H1 (cell line): ENCODE measurements around the gene FADS3. TPM values are rescaled to one million over a fixed set of nuclear protein-coding genes. Genes with fewer than 3 reads are reported as not detected.
A peak's percentile ranks its signal among the peaks of the same experiment; 100 is the strongest.

Experiments
- CTCF ChIA-PET: fragments of 300-600 bp; sonication (Branson Sonifier 250); formaldehyde crosslinking; loops from one replicate; lab custom pipeline; 2021; ENCODE audit not compliant: partially characterized antibody; lab: Charles Lee
- POLR2A ChIA-PET: fragments of 300-600 bp; sonication (Branson Sonifier 250); formaldehyde crosslinking; loops from one replicate; lab custom pipeline; 2021; ENCODE audit warnings: inconsistent platforms; ENCODE audit not compliant: partially characterized antibody; lab: Charles Lee
- DNase-seq, 2 experiments: peaks; one replicate each; pipeline versions ENCODE4 v3.0.0 to v3.0.0-alpha.2; 2010 to 2022; ENCODE audit warnings: low spot score in 2 of 2, low read depth in 1 of 2, mixed read lengths in 1 of 2
- FAIRE-seq: peaks from 2 replicates; lab custom pipeline; 2011; peaks lifted over from hg19 to GRCh38; lab: Jason Lieb, UNC
- H2AFZ ChIP-seq: 2 replicates; pipeline ENCODE4 v1.8.1; 2012; ENCODE audit warnings: low read length, inconsistent platforms
- H2AK5ac ChIP-seq: 2 replicates; pipeline ENCODE4 v1.6.1; 2013; ENCODE audit warnings: low read depth, low read length
- H2BK120ac ChIP-seq: replicated peaks from 2 replicates; pipeline ENCODE3; 2013; ENCODE audit warnings: low read depth, low read length, inconsistent platforms
- H2BK12ac ChIP-seq: 2 replicates; pipeline ENCODE4 v1.6.1; 2013; ENCODE audit warnings: low read depth, low read length
- H2BK15ac ChIP-seq: 2 replicates; pipeline ENCODE4 v1.6.1; 2013; ENCODE audit warnings: low read length
- H2BK20ac ChIP-seq: 2 replicates; pipeline ENCODE4 v1.6.1; 2013; ENCODE audit warnings: low read length
- H2BK5ac ChIP-seq: 2 replicates; pipeline ENCODE4 v1.6.1; 2013; ENCODE audit warnings: low read depth, low read length
- H3K14ac ChIP-seq: 2 replicates; pipeline ENCODE4 v1.6.1; 2013; ENCODE audit warnings: inconsistent platforms; ENCODE audit not compliant: insufficient read length
- H3K18ac ChIP-seq: 2 replicates; pipeline ENCODE4 v1.6.1; 2013; ENCODE audit warnings: low read length; ENCODE audit errors: extremely low read depth
- H3K23ac ChIP-seq: 2 replicates; pipeline ENCODE4 v1.6.1; 2013; ENCODE audit warnings: inconsistent platforms; ENCODE audit not compliant: insufficient read length
- H3K23me2 ChIP-seq: 2 replicates; pipeline ENCODE4 v1.6.1; 2013; ENCODE audit warnings: low read depth, low read length
- H3K27ac ChIP-seq: 2 replicates; pipeline ENCODE4 v1.6.1; 2011; ENCODE audit warnings: low read depth, low read length, inconsistent platforms
- H3K27me3 ChIP-seq, 4 experiments: replicated peaks in 1 of 4; 1 replicate in 1 of 4; 2 replicates in 3 of 4; pipeline versions ENCODE4 v1.6.1 to v1.8.1; 2011 to 2013; ENCODE audit warnings: low read length in 3 of 4, mild to moderate bottlenecking in 3 of 4, inconsistent platforms in 2 of 4, mixed read lengths in 2 of 4, moderate library complexity in 1 of 4; ENCODE audit not compliant: control insufficient read depth in 3 of 4, insufficient read depth in 3 of 4; ENCODE audit errors: extremely low read depth in 1 of 4
- H3K36me3 ChIP-seq, 4 experiments: 2 replicates each; pipeline versions ENCODE4 v1.6.1 to v1.8.1; 2011 to 2013; ENCODE audit warnings: mild to moderate bottlenecking in 4 of 4, low read length in 3 of 4, moderate library complexity in 2 of 4, control low read depth in 1 of 4, inconsistent platforms in 1 of 4; ENCODE audit not compliant: insufficient read depth in 4 of 4, control insufficient read depth in 2 of 4
- H3K4ac ChIP-seq: replicated peaks from 2 replicates; pipeline ENCODE3; 2013; ENCODE audit warnings: low read length, low read depth, mixed read lengths, inconsistent platforms; ENCODE audit not compliant: insufficient read length
- H3K4me1 ChIP-seq, 4 experiments: replicated peaks in 1 of 4; 1 replicate in 1 of 4; 2 replicates in 3 of 4; pipeline versions ENCODE4 v1.6.1 to v1.8.1; 2011 to 2013; ENCODE audit warnings: low read length in 3 of 4, inconsistent platforms in 2 of 4, mixed read lengths in 1 of 4; ENCODE audit not compliant: insufficient read depth in 4 of 4, control insufficient read depth in 3 of 4
- H3K4me2 ChIP-seq, 2 experiments: 2 replicates each; pipeline versions ENCODE4 v1.6.1 to v1.8.1; 2011 to 2013; ENCODE audit warnings: low read depth in 2 of 2, low read length in 2 of 2, control low read depth in 1 of 2, inconsistent platforms in 1 of 2, mild to moderate bottlenecking in 1 of 2; ENCODE audit not compliant: insufficient read depth in 1 of 2
- H3K4me3 ChIP-seq, 4 experiments: fragments of 200-600, 300-600 bp in 1 of 4; sonication (generic), shearing (Covaris generic), sonication (Bioruptor Twin) in 1 of 4; 2 replicates each; pipeline versions ENCODE4 v1.5.1 to v1.8.1; 2011 to 2016; ENCODE audit warnings: low read length in 4 of 4, low read depth in 3 of 4, control low read depth in 2 of 4, inconsistent platforms in 2 of 4, mild to moderate bottlenecking in 2 of 4, mixed read lengths in 1 of 4, moderate library complexity in 1 of 4; ENCODE audit not compliant: insufficient read depth in 2 of 4; ENCODE audit errors: extremely low read depth in 1 of 4
- H3K56ac ChIP-seq: replicated peaks from 2 replicates; pipeline ENCODE3; 2013; ENCODE audit warnings: low read depth, mild to moderate bottlenecking, mixed read lengths, low read length, inconsistent platforms; ENCODE audit not compliant: insufficient read length
- H3K79me1 ChIP-seq: 2 replicates; pipeline ENCODE4 v1.6.1; 2013; ENCODE audit warnings: low read depth, low read length, control low read depth
- H3K79me2 ChIP-seq, 2 experiments: 2 replicates each; pipeline versions ENCODE4 v1.6.1 to v1.8.1; 2012 to 2013; ENCODE audit warnings: low read length in 2 of 2, mild to moderate bottlenecking in 2 of 2, inconsistent platforms in 1 of 2; ENCODE audit not compliant: insufficient read depth in 2 of 2, control insufficient read depth in 1 of 2
- H3K9ac ChIP-seq, 4 experiments: replicated peaks in 1 of 4; 1 replicate in 1 of 4; 2 replicates in 3 of 4; pipeline versions ENCODE4 v1.6.1 to v1.8.1; 2011 to 2013; ENCODE audit warnings: low read depth in 3 of 4, low read length in 3 of 4, control low read depth in 2 of 4, mild to moderate bottlenecking in 2 of 4, moderate library complexity in 2 of 4, inconsistent platforms in 1 of 4; ENCODE audit errors: extremely low read depth in 1 of 4
- H3K9me3 ChIP-seq, 2 experiments: 2 replicates each; pipeline versions ENCODE4 v1.6.1 to v1.8.1; 2012 to 2013; ENCODE audit warnings: mild to moderate bottlenecking in 2 of 2, moderate library complexity in 2 of 2, control low read depth in 1 of 2, inconsistent platforms in 1 of 2, low read depth in 1 of 2, low read length in 1 of 2, mixed read lengths in 1 of 2; ENCODE audit not compliant: insufficient read depth in 2 of 2
- H4K20me1 ChIP-seq, 2 experiments: replicated peaks in 1 of 2; 2 replicates each; pipeline versions ENCODE3 to v1.8.1; 2011 to 2013; ENCODE audit warnings: inconsistent platforms in 2 of 2, low read length in 2 of 2, mild to moderate bottlenecking in 1 of 2; ENCODE audit not compliant: insufficient read depth in 2 of 2, control insufficient read depth in 1 of 2
- H4K5ac ChIP-seq: 2 replicates; pipeline ENCODE4 v1.6.1; 2013; ENCODE audit warnings: low read length, low read depth, mixed read lengths, inconsistent platforms; ENCODE audit not compliant: insufficient read length
- H4K8ac ChIP-seq: 2 replicates; pipeline ENCODE4 v1.8.0; 2013; ENCODE audit warnings: mild to moderate bottlenecking, moderate library complexity, low read length, inconsistent platforms; ENCODE audit not compliant: insufficient read depth; ENCODE audit errors: extremely low read depth
- H4K91ac ChIP-seq: replicated peaks from 2 replicates; pipeline ENCODE3; 2013; ENCODE audit warnings: low read length, mixed read lengths, inconsistent platforms; ENCODE audit not compliant: insufficient read length
- ASH2L ChIP-seq: fragments of 200-600, 300-600 bp; sonication (generic); IDR thresholded peaks from one replicate; pipeline ENCODE4 v1.7.1; 2017; ENCODE audit warnings: low read length
- BACH1 ChIP-seq: IDR thresholded peaks from 2 replicates; pipeline ENCODE4 v1.6.1; 2012; ENCODE audit warnings: low read length, improper control_type of control experiment
- CEBPB ChIP-seq: IDR thresholded peaks from 2 replicates; pipeline ENCODE4 v1.6.1; 2012; ENCODE audit warnings: low read depth, low read length
- KDM1A ChIP-seq: fragments of 200-600, 300-600 bp; sonication (generic); IDR thresholded peaks from 2 replicates; pipeline ENCODE4 v1.7.1; 2016; ENCODE audit warnings: mild to moderate bottlenecking, low read length, borderline replicate concordance
- TAF7 ChIP-seq: optimal IDR thresholded peaks from 2 replicates; pipeline ENCODE3; 2011; ENCODE audit warnings: low read depth, mild to moderate bottlenecking, inconsistent platforms, low read length, moderate library complexity, borderline replicate concordance
- WGBS, 2 experiments: shearing (Covaris generic) in 1 of 2; methylation state at CpG; one replicate each; pipeline versions ENCODE4 v1.1.6 to v1.1.7; 2013 to 2015; ENCODE audit warnings: low lambda C conversion rate in 2 of 2, mixed read lengths in 2 of 2, inconsistent platforms in 1 of 2, low coverage in 1 of 2, missing lambda C conversion rate in 1 of 2; ENCODE audit not compliant: insufficient replicate concordance in 2 of 2, insufficient coverage in 1 of 2, insufficient read length in 1 of 2; ENCODE audit errors: extremely low coverage in 1 of 2, missing lambda C conversion rate in 1 of 2; 5-methylcytosine and 5-hydroxymethylcytosine counted together
- polyA plus RNA-seq, 7 experiments: library from polyadenylated mRNA; depleted of rRNA in 3 of 7; stranded (reverse) in 5 of 7; unstranded in 2 of 7; fragments of >200 nt in 5 of 7; fragments of 200-250 nt in 2 of 7; gene quantifications; 1 replicate in 5 of 7; 2 replicates in 1 of 7; 4 replicates in 1 of 7; pipeline versions ENCODE4 v1.2.1 to v1.2.3, GENCODE V29; 2011 to 2013; ENCODE audit warnings: missing spikeins in 2 of 7, mixed read lengths in 2 of 7
- total RNA-seq: library from RNA; stranded (reverse); fragmentation: NEBNext Ultra II Directional; extraction: Animal tissue kit (Norgen Biotek cat#: 25700); gene quantifications from 2 replicates; pipeline ENCODE4 v1.2.1, GENCODE V29; 2021

FADS3 gene
- total and polyA plus RNA-seq, 2 of the 8 experiments (the other 6 are each of a cell fraction or from before 2014, with no cell fraction given): 43.8 to 76.3 TPM

- no peak overlapping the region for H3K18ac ChIP-seq
- ChIA-PET POLR2A (interaction anchor here (1.3 to 9.9 kb wide), 4 partner anchors 17 to 38 kb away, joined by 4 to 210 read pairs (median 12); partner anchors contain the start of gene FADS1), CTCF (interaction anchor here (0.9 to 2.4 kb wide), 3 partner anchors 17 to 35 kb away, joined by 3 to 15 read pairs (median 11); partner anchors contain the start of gene FADS1)
- peaks cover 21% of the 10 kb centered on the region for H3K79me1 ChIP-seq
- H3K4ac ChIP-seq: no peak overlapping the region
- no peak overlapping the region for H4K5ac ChIP-seq
- 97% methylated on average over 7 of the region's 7 CpGs; no CpG with 5 or more reads in 1 of the 2 experiments for WGBS, 2 experiments
- peak overlapping the region; percentile 40; the same call in 1 of the 2 replicates for H2BK5ac ChIP-seq
- peaks cover 11 to 48% (median 28%) of the 10 kb centered on the region in 4 experiments for H3K4me1 ChIP-seq
- peak overlapping the region in 1 of 2 experiments; percentile 30; a peak in 2 of 4 replicates for H3K4me2 ChIP-seq
- H2BK15ac ChIP-seq: no peak overlapping the region
- H3K27ac ChIP-seq: no peak overlapping the region
- H3K23ac ChIP-seq: no peak overlapping the region
- FAIRE-seq (no peak), DNase-seq (no peak)
- peaks cover 7% of the 10 kb centered on the region for H3K23me2 ChIP-seq
- no peak overlapping the region for H2AK5ac ChIP-seq
- H3K9me3 ChIP-seq: no peaks in the 10 kb centered on the region
- no peak overlapping the region for H3K9ac ChIP-seq
- H2BK20ac ChIP-seq: no peak overlapping the region
- H2BK12ac ChIP-seq: no peak overlapping the region
- peaks cover 19 to 40% of the 10 kb centered on the region in 2 experiments for H4K20me1 ChIP-seq
- H3K14ac ChIP-seq: no peak overlapping the region
- no peaks in the 10 kb centered on the region for H3K27me3 ChIP-seq
- no peak overlapping the region for H2AFZ ChIP-seq
- H3K79me2 ChIP-seq: peaks cover 29 to 88% of the 10 kb centered on the region in 2 experiments
- H4K8ac ChIP-seq: no peak overlapping the region
- no peak overlapping the region for H3K4me3 ChIP-seq
- no peak overlapping the region for H3K56ac ChIP-seq
- peaks cover 0 to 12% (median 7%) of the 10 kb centered on the region in 4 experiments; a peak in 4 of 8 replicates for H3K36me3 ChIP-seq
- H2BK120ac ChIP-seq: no peak overlapping the region
- no peak for TF ChIP-seq CEBPB
- no peak for TF ChIP-seq BACH1
- no peak for TF ChIP-seq TAF7
- TF ChIP-seq ASH2L: no peak
- TF ChIP-seq KDM1A: no peak
- H4K91ac ChIP-seq: no peak overlapping the region
Observed at GRCh38 chr11:61832754-61833153, 58.6 kb downstream of the FADS3 start.
